Endometrial microvascular endothelial cells (primary cell): ENCODE results near the gene OIP5. TPM values are rescaled to one million over a fixed set of nuclear protein-coding genes. Genes with fewer than 3 reads are reported as not detected.
"Not testable (repeated sequence)": the region's sequence is repeated elsewhere in the genome, so short reads cannot be mapped to it uniquely, and the experiment has no call there.

ENCODE experiments used
- in situ Hi-C: cut with HindIII; loops from 2 replicates; pipeline ENCODE4 v1.10.0; 2017; ENCODE audit warnings: low sequenced_read_pairs, low pct_unique_long_range_greater_than_20kb; ENCODE audit errors: inconsistent ontology term
- total RNA-seq: library from RNA; depleted of rRNA; stranded (reverse); fragments of >200 nt; gene quantifications from one replicate; pipeline ENCODE4 v1.2.3, GENCODE V29; 2015; ENCODE audit errors: inconsistent ontology term

OIP5 gene
- total RNA-seq, 1 donor from 2014 or later, result 28.6 TPM

DNA sequence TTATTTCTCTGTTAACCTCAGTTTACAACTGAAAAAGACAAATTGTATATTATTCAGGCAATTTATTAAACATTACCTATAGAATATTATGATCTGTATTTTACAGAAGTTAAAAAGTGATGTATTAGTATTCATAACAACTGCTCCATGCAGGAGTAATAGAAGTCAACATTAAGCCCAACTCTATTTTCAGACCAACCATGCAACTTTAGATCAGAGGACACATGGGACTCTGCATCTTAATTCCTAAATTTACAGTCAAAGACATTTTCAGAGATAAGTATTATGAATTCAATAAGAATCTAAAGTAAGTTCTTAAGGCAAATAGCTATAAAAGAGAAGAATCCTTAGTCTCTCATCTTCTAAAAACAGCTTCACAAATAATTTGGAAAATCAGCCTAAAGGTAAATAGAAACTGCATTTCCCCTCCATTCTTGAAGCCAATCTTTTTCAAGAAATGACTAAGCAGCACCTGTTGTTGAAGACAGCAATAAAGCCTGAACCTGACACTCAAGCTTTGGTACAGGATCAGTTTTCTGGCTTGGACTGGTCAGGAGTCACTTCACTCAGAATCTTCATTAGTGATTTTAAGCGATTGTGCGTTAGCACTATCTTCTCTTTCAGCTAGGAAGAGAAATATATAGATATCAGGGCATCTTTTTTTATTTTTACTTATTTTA, 23.0 kb downstream of the OIP5 start:
- in situ Hi-C loops, result no loop called here

DNA sequence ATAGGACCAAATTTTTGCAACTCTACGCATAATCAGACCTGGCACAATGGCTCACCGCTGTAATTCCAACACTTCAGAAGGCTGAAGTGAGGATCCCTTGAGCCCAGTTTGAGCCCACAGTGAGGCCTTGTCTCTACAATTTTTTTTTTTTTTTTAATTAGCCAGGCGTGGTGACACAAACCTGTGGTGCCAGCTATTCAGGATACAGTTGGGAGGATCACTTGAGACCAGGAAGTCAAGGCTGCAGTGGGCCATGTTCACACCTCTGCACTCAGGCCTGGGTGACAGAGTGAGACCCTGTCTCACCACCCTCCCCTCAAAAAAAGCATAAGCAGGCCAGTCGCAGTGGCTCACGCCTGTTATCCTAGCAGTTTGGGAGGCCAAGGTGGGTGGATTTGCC, 24.7 kb downstream of the OIP5 start:
- in situ Hi-C loops, result no loop called here

DNA sequence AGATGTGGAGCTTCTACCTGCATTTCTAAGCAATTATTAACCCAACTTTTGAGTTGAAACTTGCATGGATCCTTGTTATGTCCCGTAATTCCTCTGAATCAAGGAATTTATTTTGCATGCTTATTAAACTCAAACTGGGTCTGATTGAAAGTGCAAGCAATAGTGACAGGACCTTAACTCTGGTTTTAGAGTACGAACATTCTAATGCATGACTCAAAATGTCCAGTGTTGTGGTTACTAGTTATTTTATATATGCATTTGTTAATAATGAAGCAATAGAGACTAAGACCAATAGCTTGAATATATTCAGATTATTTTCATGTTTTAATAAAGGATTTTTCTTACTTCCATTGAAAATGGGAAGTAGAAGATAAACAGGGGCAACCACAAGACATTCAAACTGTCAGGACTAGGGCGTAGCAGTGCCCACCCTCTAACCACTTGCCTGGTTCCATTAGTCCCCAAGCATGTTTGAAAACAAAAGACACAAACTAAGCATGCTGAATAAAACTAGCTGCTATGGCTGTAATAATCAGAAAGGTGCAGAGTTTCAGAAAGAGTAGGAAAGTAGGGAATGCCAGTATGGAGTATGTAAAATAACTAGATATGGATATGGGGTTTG, 28.1 kb downstream of the OIP5 start:
- in situ Hi-C loops, result no loop called here

DNA sequence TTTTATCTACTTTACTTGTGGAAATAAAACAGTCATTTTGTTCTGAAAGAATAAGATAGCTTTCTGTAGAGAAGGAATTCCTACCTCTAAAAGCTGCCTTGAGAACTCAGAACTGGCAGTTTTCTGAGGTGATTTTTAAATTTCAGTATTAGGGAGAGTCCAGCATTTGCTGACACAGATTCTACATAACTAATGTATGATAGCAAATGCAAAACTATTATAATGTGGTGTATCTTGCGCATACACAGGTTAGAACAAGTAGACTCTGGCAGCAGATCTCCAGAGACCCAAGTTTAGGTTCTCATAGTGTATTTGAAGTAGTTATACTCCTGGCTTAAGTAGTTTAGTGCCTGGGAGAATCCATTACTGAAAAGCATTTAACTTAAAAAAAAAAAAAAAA, 30.8 kb downstream of the OIP5 start:
- in situ Hi-C loops, result no loop called here

DNA sequence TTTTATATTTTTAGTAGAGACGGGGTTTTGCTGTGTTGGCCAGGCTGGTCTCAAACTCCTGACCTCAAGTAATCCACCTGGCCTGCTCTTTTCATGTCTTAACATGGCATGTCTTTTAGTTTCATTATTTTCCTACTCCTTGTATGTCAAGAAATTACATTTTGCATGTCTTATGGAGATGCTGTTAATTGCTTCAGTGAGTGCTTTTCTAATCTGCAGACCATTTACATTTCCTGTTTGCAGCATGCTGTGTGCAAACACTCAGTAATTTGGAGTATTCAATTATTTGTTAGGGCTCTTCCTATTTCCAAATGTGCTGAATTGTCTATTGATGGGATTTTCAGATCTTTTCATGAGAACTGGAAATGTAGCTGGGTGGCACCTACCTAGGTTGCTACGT, 31.3 kb downstream of the OIP5 start:
- in situ Hi-C loops, result not testable (repeated sequence)

DNA sequence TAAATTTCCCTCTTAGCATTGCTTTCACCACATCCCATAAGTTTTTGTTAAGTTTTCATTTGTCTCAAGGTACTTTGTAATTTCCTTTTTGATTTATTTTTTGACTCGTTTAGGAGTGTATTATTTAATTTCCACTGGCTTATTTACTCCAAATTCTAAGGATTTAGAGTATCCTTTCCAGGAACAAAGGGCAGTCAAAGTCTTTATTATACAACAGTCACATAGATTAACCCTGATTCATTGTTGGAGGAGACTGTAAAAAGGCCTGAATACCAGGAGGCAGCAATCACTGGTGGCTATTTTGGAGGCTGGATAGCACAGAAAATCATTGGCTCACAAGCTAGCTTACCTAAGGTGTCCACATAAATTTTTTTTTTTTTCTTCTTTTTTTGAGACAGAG, 39.9 kb downstream of the OIP5 start:
- in situ Hi-C loops, result no loop called here

DNA sequence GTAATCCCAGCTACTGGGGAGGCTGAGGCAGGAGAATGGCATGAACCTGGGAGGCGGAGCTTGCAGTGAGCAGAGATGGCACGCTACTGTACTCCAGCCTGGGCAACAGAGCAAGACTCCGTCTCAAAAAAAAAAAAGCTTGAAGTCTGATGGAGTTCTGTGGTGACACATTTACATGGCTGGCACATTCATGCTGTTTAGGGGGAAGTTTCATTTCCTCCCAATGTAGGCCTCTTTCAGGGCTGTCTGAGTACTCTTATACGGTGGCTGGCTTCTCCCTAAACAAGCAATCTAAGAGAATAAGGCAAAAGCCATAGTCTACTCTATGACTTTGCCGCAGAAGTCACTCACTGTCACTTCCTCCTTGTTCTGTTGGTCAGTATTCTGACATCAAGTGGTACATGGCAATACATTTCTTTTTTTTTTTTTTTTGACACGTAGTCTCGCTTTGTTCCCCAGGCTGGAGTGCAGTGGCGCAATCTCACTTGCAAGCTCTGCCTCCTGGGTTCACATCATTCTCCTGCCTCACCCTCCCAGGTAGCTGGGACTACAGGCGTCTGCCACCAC, 41.2 kb downstream of the OIP5 start:
- in situ Hi-C loops, result no loop called here

DNA sequence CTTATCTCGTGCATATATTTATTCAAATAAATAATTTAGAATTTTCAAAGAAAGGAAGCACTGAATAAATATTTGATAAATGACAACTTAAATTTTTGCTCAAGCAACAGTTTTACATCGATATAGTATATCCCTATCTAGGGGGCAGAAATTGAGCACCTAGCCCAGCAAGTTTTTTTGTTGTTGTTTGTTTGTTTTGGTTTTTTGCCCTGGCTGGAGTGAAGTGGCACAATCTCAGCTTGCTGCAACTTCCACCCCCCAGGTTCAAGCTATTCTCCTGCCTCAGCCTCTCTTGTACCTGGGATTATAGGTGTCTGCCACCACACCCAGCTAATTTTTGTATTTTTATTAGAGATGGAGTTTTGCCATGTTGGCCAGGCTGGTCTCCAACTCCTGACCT, 42.4 kb downstream of the OIP5 start:
- in situ Hi-C loops, result no loop called here

DNA sequence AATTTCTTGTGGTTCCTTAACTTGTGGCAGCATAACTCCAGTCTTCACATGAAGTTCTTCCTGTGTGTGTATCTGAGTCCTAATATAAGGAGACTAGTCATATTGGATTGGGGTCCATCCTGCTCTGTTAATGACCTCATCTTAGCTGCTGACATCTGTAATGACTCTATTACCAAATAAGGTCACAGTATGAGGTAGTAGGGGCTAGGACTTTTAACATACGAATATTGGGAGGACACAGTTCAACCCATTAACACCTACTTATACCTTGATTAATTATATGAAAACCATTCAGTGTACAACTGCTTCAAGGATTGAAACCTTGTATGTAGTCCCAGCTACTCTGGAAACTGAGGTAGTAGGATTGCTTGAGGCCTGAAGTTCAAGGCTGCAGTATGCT, 43.9 kb downstream of the OIP5 start:
- in situ Hi-C loops, result no loop called here

DNA sequence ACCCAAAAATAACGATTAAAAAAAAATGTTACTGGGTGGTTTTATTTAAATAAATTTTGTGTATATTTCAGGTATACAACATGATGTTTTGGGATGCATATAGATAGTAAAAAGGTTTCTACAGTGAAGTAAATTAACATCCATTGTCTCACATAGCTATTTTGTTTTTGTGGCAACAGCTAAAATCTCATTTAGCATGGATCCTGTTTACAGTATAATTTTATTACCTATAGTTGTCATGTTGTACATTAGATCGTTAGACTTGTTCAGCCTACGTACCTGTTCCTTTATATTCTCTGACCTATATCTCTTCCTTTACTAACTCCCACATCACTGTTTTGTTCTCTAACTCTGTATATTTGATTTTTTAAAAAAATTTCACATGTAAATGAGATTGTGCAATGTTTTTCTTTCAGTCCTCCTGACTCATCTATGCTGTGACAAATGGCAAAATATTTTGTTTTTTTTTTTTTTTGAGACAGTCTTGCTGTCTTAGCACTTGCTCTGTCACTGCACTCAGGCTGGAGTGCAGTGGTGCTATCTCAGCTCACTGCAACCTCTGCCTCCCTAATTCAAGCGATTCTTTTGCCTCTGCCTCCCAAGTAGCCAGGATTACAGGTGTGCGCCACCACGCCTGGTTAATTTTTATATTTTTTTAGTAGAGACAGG, 45.6 kb downstream of the OIP5 start:
- in situ Hi-C loops, result no loop called here

DNA sequence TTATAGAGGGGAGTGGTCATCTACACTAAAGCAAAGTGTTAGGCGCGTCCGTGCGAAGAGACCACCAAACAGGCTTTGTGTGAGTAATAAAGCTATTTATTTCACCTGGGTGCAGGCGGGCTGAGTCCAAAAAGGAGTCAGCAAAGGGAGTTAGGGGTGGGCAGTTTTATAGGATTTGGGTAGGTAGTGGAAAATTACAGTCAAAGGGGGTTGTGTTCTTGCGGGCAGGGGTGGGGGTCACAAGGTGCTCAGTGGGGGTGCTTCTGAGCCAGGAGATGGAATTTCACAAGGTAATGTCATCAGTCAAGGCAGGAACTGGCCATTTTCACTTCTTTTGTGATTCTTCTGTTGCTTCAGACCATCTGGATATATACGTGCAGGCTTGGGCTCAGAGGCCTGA, 47.1 kb downstream of the OIP5 start:
- in situ Hi-C loops, result no loop called here

DNA sequence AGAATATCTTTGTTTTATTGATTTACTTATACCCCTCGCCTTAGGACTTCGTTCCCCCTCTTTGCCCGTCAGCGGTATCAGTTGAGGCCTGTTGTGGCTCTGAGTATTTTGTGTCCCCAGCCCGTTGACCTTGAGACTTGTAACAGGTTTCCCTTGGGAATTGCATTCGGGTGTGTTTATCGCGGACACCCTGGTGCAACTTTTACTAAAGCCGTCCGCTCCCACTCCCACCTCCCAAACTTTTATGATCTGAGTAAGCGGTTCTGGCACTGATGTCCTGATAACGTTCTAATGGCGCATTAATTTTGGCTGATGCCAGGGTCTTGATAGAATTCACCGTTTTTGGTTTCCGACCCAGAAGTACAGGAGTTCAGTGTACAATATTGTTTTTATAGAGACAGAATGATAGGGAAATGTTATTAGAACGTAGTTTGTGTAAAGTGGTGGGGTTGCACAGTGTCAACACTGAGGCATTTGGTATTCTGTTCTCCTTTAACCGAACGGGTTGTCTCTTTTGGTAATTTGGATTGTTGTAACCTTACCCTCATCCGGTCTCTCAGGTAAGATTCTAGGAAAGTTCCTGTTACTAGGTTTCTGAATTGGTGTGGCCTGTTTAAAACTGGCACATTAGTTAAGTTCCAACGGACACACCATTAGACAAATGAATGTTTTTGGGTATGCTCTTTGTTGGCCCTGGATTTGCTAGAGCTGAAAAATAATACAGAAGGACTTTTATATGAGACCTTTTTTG, 47.8 kb downstream of the OIP5 start:
- in situ Hi-C loops, result no loop called here

DNA sequence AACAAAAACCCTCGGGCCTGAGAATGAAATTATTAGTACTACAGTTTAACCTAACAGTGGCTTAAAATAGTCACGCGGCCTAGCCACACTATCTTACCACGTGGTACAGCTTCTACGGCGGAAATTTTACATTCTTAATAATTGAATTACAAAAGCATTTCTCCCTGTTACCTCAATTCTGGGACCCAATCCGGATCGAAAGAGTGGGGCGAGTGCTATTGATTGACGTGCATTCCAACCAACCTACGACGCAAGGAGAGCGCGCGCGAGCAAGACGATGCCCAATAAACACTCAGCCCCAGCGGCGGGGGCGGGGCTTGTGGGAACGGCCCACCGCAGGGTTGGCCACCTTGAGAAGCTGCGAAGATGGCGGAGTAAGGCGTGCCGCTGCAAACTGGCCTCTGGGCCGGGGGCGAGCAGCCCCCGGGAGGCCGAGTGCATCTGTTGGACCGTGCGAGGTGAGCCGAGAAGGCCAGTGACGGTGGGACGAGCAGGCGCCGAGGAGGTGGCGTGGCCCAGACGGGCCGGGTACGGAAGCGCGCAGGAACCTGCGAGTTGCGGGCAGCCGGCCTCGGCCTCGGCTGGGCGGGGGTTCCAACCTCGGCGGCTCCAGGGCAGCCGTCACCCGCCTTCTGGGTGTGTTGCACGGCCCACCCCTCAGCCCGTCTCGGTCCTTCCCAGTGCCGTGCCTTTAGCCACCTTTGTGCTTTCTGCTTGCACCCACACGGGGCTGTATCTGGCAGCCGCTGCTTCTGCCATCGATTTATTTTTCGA, 48.6 kb downstream of the OIP5 start:
- in situ Hi-C loops, result no loop called here

DNA sequence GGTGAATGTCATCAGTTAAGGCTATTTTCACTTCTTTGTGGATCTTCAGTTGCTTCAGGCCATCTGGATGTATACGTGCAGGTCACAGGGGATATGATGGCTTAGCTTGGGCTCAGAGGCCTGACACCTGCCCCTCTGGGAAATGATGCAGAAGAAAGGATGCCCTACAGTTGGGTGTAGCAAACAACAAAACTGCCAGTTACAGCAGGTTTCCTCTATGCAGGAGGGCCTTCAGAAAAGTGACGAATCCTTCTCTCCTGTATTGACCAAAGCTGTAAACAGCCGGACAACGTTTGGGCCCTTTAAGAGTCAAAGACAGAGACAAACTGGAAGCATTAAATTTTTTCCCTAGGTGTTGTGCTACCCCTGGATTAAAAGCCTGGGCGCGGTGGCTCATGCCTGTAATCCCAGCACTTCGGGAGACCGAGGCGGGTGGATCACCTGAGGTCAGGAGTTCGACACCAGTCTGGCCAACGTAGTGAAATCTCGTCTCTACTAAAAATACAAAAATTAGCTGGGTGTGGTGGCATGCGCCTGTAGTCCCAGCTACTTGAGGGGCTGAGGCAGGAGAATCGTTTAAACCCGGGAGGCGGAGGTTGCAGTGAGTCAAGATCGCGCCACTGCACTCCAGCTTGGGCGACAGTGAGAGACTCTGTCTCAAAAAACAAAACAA, 49.3 kb downstream of the OIP5 start:
- in situ Hi-C loops, result not testable (repeated sequence)

DNA sequence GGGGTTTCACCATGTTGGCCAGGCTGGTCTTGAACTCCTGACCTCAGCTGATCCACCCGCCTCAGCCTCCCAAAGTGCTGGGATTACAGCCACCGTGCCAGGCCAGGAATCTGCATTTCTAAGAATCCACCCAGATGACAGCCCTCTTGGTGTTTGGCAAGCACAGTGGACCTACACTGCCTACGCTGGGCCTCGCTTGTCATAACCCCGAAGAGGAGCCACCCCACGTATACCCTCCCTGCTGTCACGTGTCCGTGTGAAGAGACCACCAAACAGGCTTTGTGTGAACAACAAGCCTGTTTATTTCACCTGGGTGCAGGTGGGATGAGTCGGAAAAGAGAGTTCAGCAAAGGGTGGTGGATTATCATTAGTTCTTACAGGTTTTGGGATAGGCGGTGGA, 50.0 kb downstream of the OIP5 start:
- in situ Hi-C loops, result not testable (repeated sequence)

DNA sequence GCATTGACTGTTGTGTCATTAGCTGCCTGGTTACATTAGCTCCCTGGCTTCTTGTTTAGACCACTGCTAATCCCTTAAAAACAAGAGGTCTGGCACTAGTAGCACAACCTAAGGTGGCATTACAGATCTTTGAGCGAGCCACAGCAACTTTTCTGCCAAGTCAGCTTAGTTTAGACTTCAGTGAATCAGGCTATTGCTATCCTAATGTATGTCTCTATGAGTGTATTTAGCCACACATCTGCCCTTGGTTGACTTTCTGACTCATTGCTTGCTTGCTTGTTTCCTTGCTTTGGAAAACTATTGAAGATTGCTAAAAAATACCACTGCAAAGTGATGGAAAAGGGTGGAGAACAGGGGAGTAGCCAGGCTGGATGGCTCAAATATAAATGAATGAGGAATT, 51.2 kb downstream of the OIP5 start:
- in situ Hi-C loops, result no loop called here

DNA sequence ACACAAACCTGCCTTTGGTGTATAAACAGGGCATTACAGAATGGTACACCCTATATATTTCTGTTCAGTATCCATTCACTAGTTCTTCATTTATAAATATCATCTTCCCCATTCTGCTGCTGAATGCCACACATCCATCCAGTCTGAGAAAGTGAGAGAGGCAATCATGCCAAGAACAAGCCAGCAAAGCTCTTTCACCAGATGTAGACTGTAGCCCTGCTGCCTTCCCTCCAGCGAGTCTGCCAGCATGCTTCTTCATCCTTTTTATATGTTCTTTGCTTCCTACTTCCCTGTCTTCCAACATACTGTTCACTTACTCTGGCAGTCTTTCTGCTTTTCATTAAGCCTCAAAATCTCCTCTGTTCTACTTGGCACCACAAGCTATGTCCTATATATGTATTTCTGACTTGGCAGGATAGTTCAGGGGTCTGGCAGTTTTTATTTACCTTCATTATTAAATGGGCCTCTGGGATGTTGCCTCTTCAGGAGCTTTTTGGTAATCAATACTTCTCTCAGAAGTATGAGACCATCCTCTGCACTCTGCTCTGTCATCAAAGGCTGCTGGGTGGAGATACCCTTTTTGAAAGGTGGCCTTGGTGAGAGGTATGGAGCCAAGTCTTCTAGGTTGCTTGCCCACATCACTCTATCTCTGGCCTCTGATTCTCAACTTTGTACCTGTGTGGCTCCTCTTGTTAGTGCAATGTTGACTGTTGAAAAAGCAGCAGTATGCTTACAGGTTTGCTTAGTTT, 52.7 kb downstream of the OIP5 start:
- in situ Hi-C loops, result no loop called here

DNA sequence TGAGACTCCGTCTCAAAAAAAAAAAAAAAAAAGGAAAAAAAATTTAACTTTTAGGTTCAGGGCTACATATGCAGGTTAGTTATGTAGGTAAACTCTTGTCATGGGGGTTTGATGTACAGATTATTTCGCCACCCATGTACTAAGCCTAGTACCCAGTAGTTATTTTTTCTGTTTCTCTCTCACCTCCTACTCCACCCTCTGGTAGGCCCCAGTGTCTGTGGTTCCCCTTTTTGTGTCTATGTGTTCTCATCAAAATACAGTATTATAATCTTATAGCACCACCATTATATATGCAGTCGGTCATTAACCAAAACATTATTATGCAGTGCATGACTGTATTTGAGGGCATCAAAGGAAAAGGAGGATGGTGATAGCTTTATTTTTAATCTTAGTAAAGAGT, 54.1 kb downstream of the OIP5 start:
- in situ Hi-C loops, result no loop called here
